Fibroblast of pulmonary artery (primary cell): ENCODE results near the gene MYLK2.

Source experiments
- DNase-seq: peaks from one replicate; pipeline ENCODE4 v3.0.0-alpha.2; 2010; ENCODE audit warnings: low read depth
- H3K4me3 ChIP-seq: replicated peaks from 2 replicates; pipeline ENCODE4 v1.5.1; 2011; ENCODE audit warnings: low read depth, mild to moderate bottlenecking, control low read depth, low read length, moderate library complexity
- CTCF ChIP-seq: IDR thresholded peaks from 2 replicates; pipeline ENCODE4 v1.5.1; 2011; ENCODE audit warnings: mild to moderate bottlenecking, control low read depth, low read length, inconsistent platforms; ENCODE audit errors: missing control alignments

MYLK2 gene

GRCh38 chr20:31872406-31872805 is 53.2 kb downstream of the MYLK2 start:
- DNase-seq: no peak
- no peak overlapping the region for H3K4me3 ChIP-seq
- no peak for TF ChIP-seq CTCF

- H3K4me3 ChIP-seq: no peak overlapping the region
- no peak for DNase-seq
- TF ChIP-seq CTCF: no peak
Observed at GRCh38 chr20:31875671-31876070, 56.5 kb downstream of the MYLK2 start.

- H3K4me3 ChIP-seq: no peak overlapping the region
- no peak for TF ChIP-seq CTCF
- DNase-seq: no peak
Observed at GRCh38 chr20:31877684-31878083, 58.5 kb downstream of the MYLK2 start.

GRCh38 chr20:31879143-31879987 is 60.2 kb downstream of the MYLK2 start:
- peak overlapping the region; percentile 73 for H3K4me3 ChIP-seq
- peak; percentile 96 for DNase-seq
- no peak for TF ChIP-seq CTCF

GRCh38 chr20:31881945-31882344 is 62.8 kb downstream of the MYLK2 start:
- H3K4me3 ChIP-seq: no peak overlapping the region
- no peak for DNase-seq
- no peak for TF ChIP-seq CTCF

- TF ChIP-seq CTCF: no peak
- no peak overlapping the region for H3K4me3 ChIP-seq
- no peak for DNase-seq
Observed at GRCh38 chr20:31883829-31884228, 64.7 kb downstream of the MYLK2 start.
